ENCODE data around the gene COL4A1.

The COL4A1 gene

GRCh38 chr13:110173247-110173818, 133.6 kb downstream of the COL4A1 start:
- peaks cover 14% of the 10 kb centered on the region; the same call in 1 of the 2 replicates for H3K9me3 ChIP-seq (ENCODE audit: insufficient read depth, low read depth, low read length)
- no peak for TF ChIP-seq EZH2phosphoT487 (IDR thresholded peaks at IDR 0.05; ENCODE audit: borderline replicate concordance)
- TF ChIP-seq CTCF (conservative IDR thresholded peaks at IDR 0.05; ENCODE audit: low read length) = no peak
- no peak overlapping the region for H3K4me3 ChIP-seq (ENCODE audit: low read length, poor library complexity, severe bottlenecking)
- H3K36me3 ChIP-seq (ENCODE audit: insufficient read depth, low read length) = no peaks in the 10 kb centered on the region
- no peaks in the 10 kb centered on the region for H3F3A ChIP-seq (ENCODE audit: low read depth)
- no peaks in the 10 kb centered on the region for H3K9me2 ChIP-seq (replicated peaks; ENCODE audit: low read depth, low read length)
- no peaks in the 10 kb centered on the region for H3K79me2 ChIP-seq (ENCODE audit: insufficient read depth, low read length)
- H3K4me1 ChIP-seq (ENCODE audit: insufficient read depth, low read length, poor library complexity, severe bottlenecking) = no peaks in the 10 kb centered on the region
- H2AFZ ChIP-seq (ENCODE audit: low read length) = no peak overlapping the region
- no peaks in the 10 kb centered on the region for H3K27me3 ChIP-seq (ENCODE audit: insufficient read depth, low read length, poor library complexity, severe bottlenecking)
- no peak overlapping the region for H3K4me2 ChIP-seq (ENCODE audit: low read depth, low read length, poor library complexity, severe bottlenecking)
- no peak overlapping the region for H3K9ac ChIP-seq (ENCODE audit: low read depth, low read length, poor library complexity, severe bottlenecking)
- H4K20me1 ChIP-seq (ENCODE audit: insufficient read depth, low read length, poor library complexity, severe bottlenecking) = no peaks in the 10 kb centered on the region

GRCh38 chr13:110170882-110171281, 136.1 kb downstream of the COL4A1 start:
- no peaks in the 10 kb centered on the region for H3K27me3 ChIP-seq (ENCODE audit: insufficient read depth, low read length, poor library complexity, severe bottlenecking)
- H3K9me3 ChIP-seq (ENCODE audit: insufficient read depth, low read depth, low read length) = peaks cover 14% of the 10 kb centered on the region; the same call in 1 of the 2 replicates
- H3K4me3 ChIP-seq (ENCODE audit: low read length, poor library complexity, severe bottlenecking) = no peak overlapping the region
- H3K9ac ChIP-seq (ENCODE audit: low read depth, low read length, poor library complexity, severe bottlenecking) = no peak overlapping the region
- no peak overlapping the region for H3K4me2 ChIP-seq (ENCODE audit: low read depth, low read length, poor library complexity, severe bottlenecking)
- no peaks in the 10 kb centered on the region for H3K9me2 ChIP-seq (replicated peaks; ENCODE audit: low read depth, low read length)
- TF ChIP-seq EZH2phosphoT487 (IDR thresholded peaks at IDR 0.05; ENCODE audit: borderline replicate concordance) = no peak
- no peaks in the 10 kb centered on the region for H3K36me3 ChIP-seq (ENCODE audit: insufficient read depth, low read length)
- no peaks in the 10 kb centered on the region for H3K4me1 ChIP-seq (ENCODE audit: insufficient read depth, low read length, poor library complexity, severe bottlenecking)
- no peaks in the 10 kb centered on the region for H4K20me1 ChIP-seq (ENCODE audit: insufficient read depth, low read length, poor library complexity, severe bottlenecking)
- no peak overlapping the region for H2AFZ ChIP-seq (ENCODE audit: low read length)
- no peaks in the 10 kb centered on the region for H3F3A ChIP-seq (ENCODE audit: low read depth)
- no peaks in the 10 kb centered on the region for H3K79me2 ChIP-seq (ENCODE audit: insufficient read depth, low read length)

DNA sequence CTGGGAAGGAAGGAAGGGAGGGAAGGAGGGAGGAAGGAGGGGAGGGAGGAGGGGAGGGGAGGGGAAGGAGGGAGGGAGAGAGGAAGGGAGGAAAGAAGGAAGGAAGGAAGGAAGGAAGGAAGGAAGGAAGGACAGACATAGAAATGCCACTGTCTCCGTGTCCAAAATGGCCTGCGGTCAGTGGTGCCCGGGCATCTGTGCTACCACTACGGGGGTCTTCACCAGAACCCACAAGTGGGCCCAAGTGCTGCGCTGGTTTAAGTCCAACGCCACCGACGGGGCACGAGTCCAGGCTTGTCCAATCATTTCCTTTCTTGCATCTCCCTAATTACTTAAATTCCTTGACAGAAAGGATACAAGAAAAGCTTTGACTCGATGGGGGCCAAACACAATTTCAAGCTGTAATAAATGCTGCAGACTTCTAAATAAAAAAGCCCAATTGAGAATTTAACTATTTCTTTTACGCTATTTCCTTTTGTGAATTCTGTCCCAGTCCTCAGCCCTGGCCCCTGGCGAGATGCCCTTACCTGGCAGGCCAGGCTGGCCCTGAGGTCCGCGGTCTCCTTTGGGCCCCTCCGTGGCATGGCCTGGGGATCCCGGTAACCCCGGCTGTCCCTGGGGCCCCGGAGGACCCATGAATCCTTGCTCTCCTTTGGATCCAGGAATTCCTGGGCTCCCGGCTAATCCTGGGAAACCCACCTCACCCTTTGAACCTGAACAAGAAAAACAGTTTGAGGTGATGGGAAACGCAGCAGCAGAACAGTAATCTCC, 136.8 kb downstream of the COL4A1 start:
- no peaks in the 10 kb centered on the region for H3K79me2 ChIP-seq (ENCODE audit: insufficient read depth, low read length)
- TF ChIP-seq CTCF (conservative IDR thresholded peaks at IDR 0.05; ENCODE audit: low read length) (no peak), EZH2phosphoT487 (IDR thresholded peaks at IDR 0.05; ENCODE audit: borderline replicate concordance) (no peak)
- H3K27me3 ChIP-seq (ENCODE audit: insufficient read depth, low read length, poor library complexity, severe bottlenecking) = no peaks in the 10 kb centered on the region
- H3F3A ChIP-seq (ENCODE audit: low read depth) = no peaks in the 10 kb centered on the region
- no peak overlapping the region for H3K4me3 ChIP-seq (ENCODE audit: low read length, poor library complexity, severe bottlenecking)
- no peaks in the 10 kb centered on the region for H3K36me3 ChIP-seq (ENCODE audit: insufficient read depth, low read length)
- no peaks in the 10 kb centered on the region for H4K20me1 ChIP-seq (ENCODE audit: insufficient read depth, low read length, poor library complexity, severe bottlenecking)
- H3K9me2 ChIP-seq (replicated peaks; ENCODE audit: low read depth, low read length) = no peaks in the 10 kb centered on the region
- no peak overlapping the region for H3K9ac ChIP-seq (ENCODE audit: low read depth, low read length, poor library complexity, severe bottlenecking)
- H3K4me2 ChIP-seq (ENCODE audit: low read depth, low read length, poor library complexity, severe bottlenecking) = no peak overlapping the region
- H3K4me1 ChIP-seq (ENCODE audit: insufficient read depth, low read length, poor library complexity, severe bottlenecking) = no peaks in the 10 kb centered on the region
- H3K9me3 ChIP-seq (ENCODE audit: insufficient read depth, low read depth, low read length) = peaks cover 12% of the 10 kb centered on the region; the same call in 1 of the 2 replicates
- no peak overlapping the region for H2AFZ ChIP-seq (ENCODE audit: low read length)

Data from Loucy (cell line).